Activated naive CD4-positive, alpha-beta T cell treated with anti-CD3 and anti-CD28 coated beads, Interleukin-2, amount 50 U/mL, for 72 hours (primary cell): Measurements from ENCODE around the gene R3HCC1L. TPM values are rescaled to one million over a fixed set of nuclear protein-coding genes. Genes with fewer than 3 reads are reported as not detected.
"Not testable (repeated sequence)": the region's sequence is repeated elsewhere in the genome, so short reads cannot be mapped to it uniquely, and the experiment has no call there.

Experiments
- ATAC-seq, 2 donors: fragments of 150-1000 bp; cut with Tn5 transposase; 2 replicates each; pipeline ENCODE4 v1.10.0; 2021; ENCODE audit warnings: mild to moderate bottlenecking in 2 of 2, moderate library complexity in 2 of 2
- DNase-seq, 2 donors: peaks; one replicate each; pipeline ENCODE4 v3.0.0; 2021 to 2022; ENCODE audit warnings: low spot score in 2 of 2
- H3K27ac Mint-ChIP-seq, 2 donors: one replicate each; pipeline ENCODE4 v1.8.0; 2022; ENCODE audit warnings: mild to moderate bottlenecking in 2 of 2, mixed read lengths in 2 of 2
- H3K36me3 Mint-ChIP-seq, 2 donors: one replicate each; pipeline ENCODE4 v1.8.0; 2022; ENCODE audit warnings: mixed read lengths in 2 of 2
- H3K9me3 Mint-ChIP-seq, 2 donors: one replicate each; pipeline ENCODE4 v1.8.0; 2022; ENCODE audit warnings: mixed read lengths in 2 of 2
- total RNA-seq, 2 donors: library from RNA; stranded (reverse); gene quantifications; one replicate each; pipeline ENCODE4 v1.2.3, GENCODE V29; 2022

R3HCC1L gene
- total RNA-seq, 2 donors from 2014 or later = 15.4 to 16.7 TPM

DNA sequence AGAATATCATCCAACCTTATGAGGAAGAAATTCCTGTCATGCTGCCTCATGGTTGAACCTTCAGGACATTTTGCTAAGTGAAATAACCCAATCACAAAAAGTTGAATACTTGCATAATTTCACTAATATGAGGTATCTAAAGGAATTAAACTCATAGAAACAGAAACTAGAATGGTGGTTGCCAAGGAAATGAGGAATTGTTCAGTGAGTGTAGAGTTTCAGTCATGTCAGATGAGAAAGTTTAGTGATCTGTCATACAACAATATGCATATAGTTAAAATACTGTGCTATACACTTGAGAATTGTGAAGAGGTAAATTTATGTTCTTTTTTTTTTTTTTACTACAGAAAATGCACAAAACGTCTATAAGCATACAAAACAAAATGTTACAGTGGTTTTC lies 60.7 kb downstream of the R3HCC1L start:
- peak; percentile 28 to 54 for ATAC-seq

DNA sequence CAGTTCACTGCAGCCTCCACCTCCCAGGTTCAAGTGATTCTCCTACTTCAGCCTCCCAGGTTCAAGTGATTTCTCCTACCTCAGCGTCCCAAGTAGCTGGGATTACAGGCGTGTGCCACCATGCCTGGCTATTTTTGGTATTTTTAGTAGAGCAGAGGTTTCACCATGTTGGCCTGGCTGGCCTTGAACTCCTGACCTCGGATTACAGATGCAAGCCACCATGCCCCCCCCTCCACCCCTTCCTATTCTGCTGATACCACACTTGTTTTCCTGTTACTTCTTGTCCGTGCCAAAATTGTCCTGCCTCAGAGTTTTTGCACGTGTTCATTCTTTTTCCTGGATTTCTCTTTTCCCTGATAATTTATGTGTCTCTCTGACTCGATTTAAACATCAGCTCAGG lies 62.5 kb downstream of the R3HCC1L start:
- no peaks in the 10 kb centered on the region for H3K9me3 Mint-ChIP-seq
- peaks cover 0 to 21% of the 10 kb centered on the region in 2 donors for H3K36me3 Mint-ChIP-seq
- H3K27ac Mint-ChIP-seq = no peak overlapping the region
- no peak for ATAC-seq
- DNase-seq = no peak

More for the DNA sequence above, 60.7 kb downstream of the R3HCC1L start:
- DNase-seq = no peak
- H3K9me3 Mint-ChIP-seq = no peaks in the 10 kb centered on the region
- H3K27ac Mint-ChIP-seq = no peak overlapping the region
- peaks cover 6 to 36% of the 10 kb centered on the region in 2 donors for H3K36me3 Mint-ChIP-seq

DNA sequence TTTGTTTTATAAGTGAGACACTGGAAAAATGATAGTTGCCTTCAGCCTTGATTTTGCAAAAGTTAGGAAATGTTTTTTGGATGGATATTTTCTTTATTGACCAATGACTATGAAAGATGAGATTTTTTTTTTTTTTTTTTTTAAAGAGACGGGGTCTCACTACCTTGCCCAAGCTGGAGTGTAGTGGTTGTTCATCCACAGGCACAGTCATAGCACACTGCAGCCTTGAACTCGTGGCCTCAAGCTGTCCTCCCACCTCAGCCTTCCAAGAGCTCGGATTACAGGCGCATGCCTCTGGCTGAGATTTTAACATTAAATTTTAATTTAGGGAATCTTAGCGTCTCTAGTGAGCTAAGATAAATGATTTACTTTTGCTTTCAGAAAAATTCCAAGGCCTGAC lies 67.3 kb downstream of the R3HCC1L start:
- no peak for ATAC-seq
- Mint-ChIP-seq H3K36me3 (peaks cover 0 to 4% of the 10 kb centered on the region in 2 donors), H3K9me3 (no peaks in the 10 kb centered on the region), H3K27ac (no peak overlapping the region)
- no peak for DNase-seq

DNA sequence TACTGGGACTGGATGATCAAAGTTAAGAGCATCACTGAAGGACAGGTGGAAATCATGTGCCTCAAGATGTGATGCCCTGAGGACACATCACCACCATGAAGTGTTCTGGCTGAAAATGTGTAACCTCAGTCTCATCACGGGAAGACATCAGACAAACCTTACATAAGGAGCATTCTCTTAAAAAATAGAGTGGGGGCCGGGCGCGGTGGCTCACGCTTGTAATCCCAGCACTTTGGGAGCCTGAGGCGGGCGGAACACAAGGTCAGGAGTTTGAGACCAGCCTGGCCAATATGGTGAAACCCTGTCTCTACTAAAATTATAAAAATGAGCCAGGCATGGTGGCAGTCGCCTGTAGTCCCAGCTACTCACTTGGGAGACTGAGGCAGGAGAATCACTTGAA lies 67.9 kb downstream of the R3HCC1L start:
- Mint-ChIP-seq H3K9me3 (no peaks in the 10 kb centered on the region), H3K36me3 (no peaks in the 10 kb centered on the region), H3K27ac (no peak overlapping the region)
- no peak for DNase-seq
- no peak for ATAC-seq

DNA sequence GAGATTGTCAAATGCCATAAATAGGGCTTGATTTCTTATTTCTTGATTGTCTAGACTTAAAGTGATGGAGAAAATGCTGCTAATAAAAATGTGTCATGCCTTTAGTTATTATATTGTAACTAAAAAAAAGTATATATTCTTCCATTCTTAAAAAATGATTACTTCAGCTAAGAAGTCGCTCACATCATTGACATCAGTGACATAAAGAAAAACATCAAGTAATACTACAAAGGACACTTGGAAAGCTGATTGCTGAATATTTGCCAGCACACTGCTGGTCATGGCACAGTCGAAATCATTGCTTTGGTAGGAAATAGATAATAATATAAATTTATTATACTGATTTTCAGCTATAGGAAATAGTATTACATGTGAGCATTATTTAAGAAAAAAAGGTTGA lies 70.9 kb downstream of the R3HCC1L start:
- DNase-seq (no peak), ATAC-seq (no peak)
- Mint-ChIP-seq H3K9me3 (no peaks in the 10 kb centered on the region), H3K36me3 (peaks cover 19 to 26% of the 10 kb centered on the region in 2 donors), H3K27ac (no peak overlapping the region)

DNA sequence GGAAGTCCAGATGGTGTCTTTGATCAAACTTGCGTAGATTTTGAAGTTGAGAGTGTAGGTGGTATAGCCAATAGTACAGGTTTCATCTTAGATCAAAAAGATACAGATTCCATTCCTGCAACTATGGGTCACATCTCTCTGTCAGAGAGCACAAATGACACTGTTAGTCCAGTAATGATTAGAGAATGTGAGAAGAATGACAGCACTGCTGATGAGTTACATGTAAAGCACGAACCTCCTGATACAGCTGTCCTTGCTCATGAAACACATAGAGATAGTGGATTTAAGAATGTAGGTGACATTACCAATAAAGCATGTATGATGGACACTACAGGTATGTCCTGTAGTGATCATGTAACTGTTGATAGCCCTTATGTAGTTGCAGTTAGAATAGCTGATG lies 74.5 kb downstream of the R3HCC1L start:
- Mint-ChIP-seq H3K27ac (no peak overlapping the region), H3K9me3 (no peaks in the 10 kb centered on the region), H3K36me3 (peaks cover 26 to 49% of the 10 kb centered on the region in 2 donors)
- no peak for DNase-seq
- ATAC-seq = peak in 1 of 2 donors; percentile 70

DNA sequence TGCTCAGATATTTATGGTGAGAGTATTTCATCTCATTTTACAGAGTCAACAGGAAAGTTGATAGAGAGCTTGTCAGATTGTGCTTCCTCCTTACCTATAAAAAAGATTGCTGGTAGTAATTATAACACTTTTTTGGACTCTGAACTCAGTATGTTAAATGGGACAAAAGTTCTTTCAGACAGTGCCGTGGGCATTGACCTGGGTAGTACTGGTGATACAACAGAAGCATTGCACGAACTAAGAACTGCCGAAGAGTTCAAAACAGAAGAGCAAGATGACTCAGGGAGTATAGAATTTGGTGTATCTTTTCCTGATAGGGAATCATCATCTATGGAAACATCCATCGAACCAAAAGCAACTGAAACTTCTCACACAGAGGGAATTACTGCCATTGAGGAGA lies 75.0 kb downstream of the R3HCC1L start:
- Mint-ChIP-seq H3K36me3 (peaks cover 26 to 49% of the 10 kb centered on the region in 2 donors), H3K27ac (no peak overlapping the region), H3K9me3 (no peaks in the 10 kb centered on the region)
- DNase-seq = no peak
- ATAC-seq = peak in 1 of 2 donors; percentile 20

DNA sequence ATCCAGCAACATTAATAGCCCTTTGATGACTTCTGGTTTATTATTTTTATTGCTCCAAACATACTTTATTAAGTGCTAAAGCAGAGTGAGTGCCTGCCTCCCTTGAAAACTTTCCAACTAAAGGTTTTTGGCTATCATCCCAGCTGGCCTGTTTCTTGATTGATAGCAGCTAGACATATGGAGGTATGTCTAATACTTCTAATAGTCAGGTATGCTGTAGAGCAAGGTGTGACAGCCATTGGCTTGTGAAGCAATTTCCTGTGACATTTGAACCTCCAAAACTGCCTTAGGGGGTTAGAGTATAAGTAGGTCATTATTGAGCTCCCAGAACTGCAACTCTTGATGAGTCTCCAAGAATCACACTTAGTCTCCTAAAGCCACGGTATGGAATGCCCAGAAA lies 77.7 kb downstream of the R3HCC1L start:
- H3K9me3 Mint-ChIP-seq = peaks cover 4 to 5% of the 10 kb centered on the region in 2 donors
- ATAC-seq = no peak
- peaks cover 31 to 68% of the 10 kb centered on the region in 2 donors for H3K36me3 Mint-ChIP-seq
- no peak overlapping the region for H3K27ac Mint-ChIP-seq
- no peak for DNase-seq

DNA sequence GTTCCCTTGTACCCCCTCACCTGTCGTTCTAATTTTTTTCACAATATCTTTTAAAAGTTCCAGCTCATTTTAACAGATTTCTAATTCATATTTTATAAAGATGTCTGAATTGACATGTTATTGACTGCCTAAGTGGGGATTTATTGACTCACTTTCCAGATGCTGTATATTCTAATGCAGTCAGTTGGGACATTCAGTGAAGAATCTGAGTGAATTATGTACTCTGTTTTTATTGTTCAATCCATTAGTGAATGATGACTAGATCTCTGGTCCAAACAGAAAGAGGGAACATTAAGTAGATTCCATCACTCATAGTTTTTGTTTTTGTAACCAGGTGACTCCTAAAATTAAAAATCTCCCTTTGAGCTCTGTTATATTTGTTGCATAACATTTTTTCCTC lies 79.3 kb downstream of the R3HCC1L start:
- ATAC-seq (peak in 1 of 2 donors; percentile 61), DNase-seq (no peak)
- Mint-ChIP-seq H3K27ac (no peak overlapping the region), H3K9me3 (peaks cover 7 to 18% of the 10 kb centered on the region in 2 donors), H3K36me3 (peaks cover 34 to 73% of the 10 kb centered on the region in 2 donors)

DNA sequence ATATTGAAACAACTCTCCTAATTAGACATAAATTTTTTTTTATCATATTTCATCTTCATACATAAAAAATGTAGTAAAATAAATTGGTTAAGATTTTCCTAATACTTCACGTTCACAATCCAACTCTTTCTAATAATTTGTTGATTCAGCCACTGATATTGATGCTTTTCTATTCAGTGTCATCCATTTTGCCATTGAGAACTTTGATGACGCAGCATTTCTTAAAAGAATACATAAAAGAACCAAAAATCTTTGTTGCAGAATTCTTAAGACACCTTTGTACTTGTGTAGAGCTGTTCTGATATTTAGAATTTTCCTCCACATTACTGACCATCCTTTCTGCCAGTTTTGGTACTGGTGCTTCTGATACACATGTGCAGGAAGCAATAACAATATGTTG lies 80.9 kb downstream of the R3HCC1L start:
- ATAC-seq (no peak), DNase-seq (no peak)
- peaks cover 19 to 29% of the 10 kb centered on the region in 2 donors for H3K9me3 Mint-ChIP-seq
- peaks cover 38 to 73% of the 10 kb centered on the region in 2 donors for H3K36me3 Mint-ChIP-seq
- H3K27ac Mint-ChIP-seq = no peak overlapping the region

DNA sequence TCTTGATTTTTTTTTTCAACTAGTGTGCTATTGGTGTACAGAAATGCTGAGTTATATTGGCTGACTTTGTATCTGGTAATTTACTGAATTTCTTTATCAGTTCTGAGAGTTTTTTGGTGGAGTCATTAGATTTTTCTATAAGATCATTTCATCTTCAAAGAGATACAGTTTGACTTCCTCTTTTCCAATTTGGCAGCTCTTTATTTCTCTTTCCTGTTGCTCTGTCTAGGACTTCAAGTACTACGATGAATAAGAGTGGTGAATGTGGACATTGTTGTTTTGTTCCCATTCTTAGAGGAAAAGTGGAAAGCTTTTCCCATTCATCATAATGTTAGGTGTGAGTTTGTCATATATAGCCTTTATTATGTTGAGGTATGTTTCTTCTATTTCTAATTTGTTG lies 83.3 kb downstream of the R3HCC1L start:
- H3K27ac Mint-ChIP-seq = no peak overlapping the region
- peaks cover 19 to 29% of the 10 kb centered on the region in 2 donors for H3K9me3 Mint-ChIP-seq
- no peak for DNase-seq
- no peak for ATAC-seq
- peaks cover 31 to 55% of the 10 kb centered on the region in 2 donors for H3K36me3 Mint-ChIP-seq

DNA sequence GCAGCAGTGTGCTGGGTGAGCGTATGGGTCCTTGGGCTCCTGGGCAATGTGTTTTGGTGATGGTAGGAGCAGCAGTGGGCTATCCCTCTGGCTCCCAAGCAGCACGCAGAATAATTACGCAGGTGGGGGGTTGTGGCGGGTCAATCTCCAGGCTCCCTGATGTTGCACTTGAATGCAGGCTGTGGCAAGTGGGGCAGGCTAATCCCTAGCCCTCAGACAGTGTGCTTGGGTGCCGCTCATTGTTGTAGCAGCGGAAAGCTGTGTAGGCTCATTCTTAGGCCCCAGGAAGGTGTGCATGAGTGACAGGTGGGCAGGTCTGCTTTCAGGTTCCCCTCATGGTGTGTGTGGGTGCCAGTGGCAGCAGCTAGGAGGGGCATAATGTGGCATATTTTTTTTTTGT lies 89.4 kb downstream of the R3HCC1L start:
- H3K27ac Mint-ChIP-seq = no peak overlapping the region
- ATAC-seq (no peak), DNase-seq (no peak)
- peaks cover 18 to 21% of the 10 kb centered on the region in 2 donors for H3K36me3 Mint-ChIP-seq
- peaks cover 15 to 19% of the 10 kb centered on the region in 2 donors for H3K9me3 Mint-ChIP-seq

DNA sequence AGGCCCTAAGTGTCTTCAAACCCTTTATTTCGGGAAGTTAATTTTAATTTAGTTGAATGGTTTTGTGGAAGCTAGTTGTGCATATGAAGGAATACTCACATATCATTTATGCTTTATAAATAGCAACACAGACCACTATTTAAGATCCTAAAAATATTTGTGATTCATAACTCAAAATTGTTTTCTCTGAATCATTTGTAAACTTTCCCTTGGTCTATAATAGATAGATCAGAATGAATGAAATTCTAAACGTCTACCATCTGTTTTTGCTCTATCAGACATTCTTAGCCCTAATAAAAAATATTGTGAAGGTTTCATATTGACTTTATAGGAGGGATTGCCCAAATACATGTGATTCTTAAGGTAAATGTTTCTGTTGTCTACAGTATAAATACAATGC lies 90.1 kb downstream of the R3HCC1L start:
- H3K27ac Mint-ChIP-seq = no peak overlapping the region
- DNase-seq (no peak), ATAC-seq (no peak)
- peaks cover 10 to 14% of the 10 kb centered on the region in 2 donors for H3K9me3 Mint-ChIP-seq
- H3K36me3 Mint-ChIP-seq = peaks cover 12 to 15% of the 10 kb centered on the region in 2 donors

DNA sequence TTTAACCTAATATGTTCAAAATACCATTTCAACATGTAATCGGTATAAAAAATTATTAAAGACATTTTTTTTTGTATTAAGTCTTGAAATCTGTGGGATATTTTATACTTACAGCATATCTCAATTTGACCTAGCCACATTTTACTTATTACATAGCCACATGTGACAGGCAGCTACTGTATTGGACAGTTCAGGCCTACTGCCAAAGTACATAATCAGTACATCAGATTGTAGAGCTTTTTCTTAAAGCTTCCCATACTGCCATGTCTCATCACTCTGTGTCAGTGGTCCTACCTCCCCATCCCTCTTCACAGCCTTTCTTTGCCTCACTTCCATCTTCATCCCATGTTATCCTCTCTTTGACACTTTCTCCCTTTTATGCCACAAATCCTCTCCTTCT lies 90.5 kb downstream of the R3HCC1L start:
- peaks cover 5 to 9% of the 10 kb centered on the region in 2 donors for H3K9me3 Mint-ChIP-seq

DNA sequence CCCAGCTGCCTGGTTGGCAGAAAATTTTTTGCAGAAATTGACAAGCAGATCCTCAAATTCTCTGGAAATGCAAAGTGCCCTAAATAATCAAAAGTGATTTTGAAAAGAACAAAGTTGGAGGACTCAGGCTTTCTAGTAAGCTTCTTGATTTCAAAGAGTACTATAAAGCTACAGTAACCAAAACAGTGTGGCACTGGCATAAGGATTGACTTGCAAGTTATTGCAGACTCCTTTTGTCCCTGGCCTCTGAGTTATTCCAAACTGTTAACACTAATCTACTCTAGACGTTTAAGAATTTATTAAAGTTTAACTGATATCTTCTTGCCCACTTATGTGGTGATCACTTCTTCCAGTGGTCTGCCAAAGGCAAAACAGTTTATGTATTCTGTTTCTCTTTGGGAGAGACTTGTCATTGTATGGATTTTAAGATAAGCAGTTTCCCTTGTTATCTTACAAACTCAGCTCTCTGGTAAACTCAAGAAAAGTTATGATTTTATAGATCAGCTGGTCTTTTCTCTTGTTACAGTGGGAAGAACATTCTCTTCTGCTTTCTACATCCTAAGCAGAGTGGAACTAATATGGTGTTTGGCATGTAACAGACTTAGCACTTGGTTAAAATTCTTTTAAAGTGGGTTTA lies 92.2 kb downstream of the R3HCC1L start:
- Mint-ChIP-seq H3K27ac (no peak overlapping the region), H3K36me3 (peaks cover 11 to 13% of the 10 kb centered on the region in 2 donors), H3K9me3 (peaks cover 4 to 8% of the 10 kb centered on the region in 2 donors)
- ATAC-seq (no peak), DNase-seq (no peak)

More for the DNA sequence above, 90.5 kb downstream of the R3HCC1L start:
- Mint-ChIP-seq H3K36me3 (peaks cover 7 to 10% of the 10 kb centered on the region in 2 donors), H3K27ac (no peak overlapping the region)
- no peak for DNase-seq
- ATAC-seq = no peak

DNA sequence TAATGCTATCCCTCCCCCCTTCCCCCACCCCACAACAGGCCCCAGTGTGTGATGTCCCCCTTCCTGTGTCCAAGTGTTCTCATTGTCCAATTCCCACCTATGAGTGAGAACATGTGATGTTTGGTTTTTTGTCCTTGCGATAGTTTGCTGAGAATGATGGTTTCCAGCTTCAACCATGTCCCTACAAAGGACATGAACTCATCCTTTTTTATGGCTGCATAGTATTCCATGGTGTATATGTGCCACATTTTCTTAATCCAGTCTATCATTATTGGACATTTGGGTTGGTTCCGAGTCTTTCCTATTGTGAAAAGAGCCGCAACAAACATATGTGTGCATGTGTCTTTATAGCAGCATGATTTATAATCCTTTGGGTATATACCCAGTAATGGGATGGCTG lies 93.3 kb downstream of the R3HCC1L start:
- H3K36me3 Mint-ChIP-seq = peaks cover 11 to 13% of the 10 kb centered on the region in 2 donors
- DNase-seq, H3K9me3 Mint-ChIP-seq, H3K27ac Mint-ChIP-seq, ATAC-seq: not testable (repeated sequence)

DNA sequence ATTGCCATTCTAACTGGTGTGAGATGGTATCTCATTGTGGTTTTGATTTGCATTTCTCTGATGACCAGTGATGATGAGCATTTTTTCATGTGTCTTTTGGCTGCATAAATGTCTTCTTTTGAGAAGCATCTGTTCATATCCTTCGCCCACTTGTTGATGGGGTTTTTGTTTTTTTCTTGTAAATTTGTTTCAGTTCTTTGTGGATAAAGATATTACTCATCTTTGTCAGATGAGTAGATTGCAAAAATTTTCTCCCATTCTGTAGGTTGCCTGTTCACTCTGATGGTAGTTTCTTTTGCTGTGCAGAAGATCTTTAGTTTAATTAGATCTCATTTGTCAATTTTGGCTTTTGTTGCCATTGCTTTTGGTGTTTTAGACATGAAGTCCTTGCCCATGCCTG lies 93.8 kb downstream of the R3HCC1L start:
- H3K9me3 Mint-ChIP-seq = not testable (repeated sequence)

DNA sequence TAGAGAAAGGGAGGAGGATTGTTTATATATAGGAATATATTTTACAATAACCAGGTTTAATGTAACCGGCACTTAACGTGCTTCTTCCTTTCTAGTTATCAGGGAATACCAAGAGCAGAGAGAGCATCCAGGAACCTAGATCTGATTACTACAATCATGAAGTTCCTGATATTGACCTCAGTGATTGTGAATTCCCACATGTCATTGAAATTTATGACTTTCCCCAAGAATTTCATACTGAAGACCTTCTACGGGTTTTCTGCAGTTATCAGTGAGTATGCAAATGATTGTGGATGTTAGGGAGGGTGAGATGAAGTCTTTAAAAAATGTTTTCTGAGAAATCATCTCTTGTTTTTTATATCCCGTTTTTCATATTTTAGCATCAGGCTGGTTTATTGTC lies 97.0 kb downstream of the R3HCC1L start:
- no peak for DNase-seq
- ATAC-seq = no peak
- H3K27ac Mint-ChIP-seq = no peak overlapping the region
- peaks cover 11 to 13% of the 10 kb centered on the region in 2 donors for H3K36me3 Mint-ChIP-seq
- peaks cover 0 to 5% of the 10 kb centered on the region in 2 donors for H3K9me3 Mint-ChIP-seq

More for the DNA sequence above, 93.8 kb downstream of the R3HCC1L start:
- ATAC-seq, DNase-seq: not testable (repeated sequence)
- H3K27ac Mint-ChIP-seq = peak overlapping the region in 1 of 2 donors; percentile 6
- peaks cover 11 to 13% of the 10 kb centered on the region in 2 donors for H3K36me3 Mint-ChIP-seq
